Activated naive CD8-positive, alpha-beta T cell treated with anti-CD3 and anti-CD28 coated beads, Interleukin-2, amount 10 ng/mL, durations not matched to agents 7 days and 5 days (primary cell): Measurements from ENCODE around the gene P2RY2. TPM values are rescaled to one million over a fixed set of nuclear protein-coding genes. Genes with fewer than 3 reads are reported as not detected.
"Not testable (repeated sequence)": the region's sequence is repeated elsewhere in the genome, so short reads cannot be mapped to it uniquely, and the experiment has no call there.

Experiments
- ATAC-seq: fragments of 150-1000 bp; cut with Tn5 transposase; one replicate; pipeline ENCODE4 v1.10.0; 2021; ENCODE audit warnings: low read depth, moderate library complexity
- POLR2A ChIA-PET: fragments of 350-600 bp; sonication (Branson Sonifier 250); formaldehyde crosslinking; loops from one replicate; lab custom pipeline; 2021; ENCODE audit warnings: antibody characterized with exemption; lab: Charles Lee
- DNase-seq: peaks from one replicate; pipeline ENCODE4 v3.0.0; 2021
- H3K27ac Mint-ChIP-seq: one replicate; pipeline ENCODE4 v1.8.0; 2022; ENCODE audit warnings: mild to moderate bottlenecking, mixed read lengths
- H3K27me3 Mint-ChIP-seq: one replicate; pipeline ENCODE4 v1.8.0; 2022; ENCODE audit warnings: mild to moderate bottlenecking, moderate library complexity, mixed read lengths
- H3K36me3 Mint-ChIP-seq: one replicate; pipeline ENCODE4 v1.8.0; 2021; ENCODE audit warnings: mild to moderate bottlenecking, mixed read lengths
- H3K4me1 Mint-ChIP-seq: one replicate; pipeline ENCODE4 v1.8.0; 2021; ENCODE audit warnings: mixed read lengths
- H3K4me3 Mint-ChIP-seq: one replicate; pipeline ENCODE4 v1.8.0; 2022; ENCODE audit warnings: mild to moderate bottlenecking, moderate library complexity, mixed read lengths
- H3K9me3 Mint-ChIP-seq: one replicate; pipeline ENCODE4 v1.8.0; 2021; ENCODE audit warnings: mixed read lengths
- total RNA-seq, 2 experiments: library from RNA; stranded (reverse); gene quantifications; one replicate each; pipeline ENCODE4 v1.2.3, GENCODE V29; 2021

P2RY2 gene
- total RNA-seq, 2 experiments from 2014 or later = not detected

DNA sequence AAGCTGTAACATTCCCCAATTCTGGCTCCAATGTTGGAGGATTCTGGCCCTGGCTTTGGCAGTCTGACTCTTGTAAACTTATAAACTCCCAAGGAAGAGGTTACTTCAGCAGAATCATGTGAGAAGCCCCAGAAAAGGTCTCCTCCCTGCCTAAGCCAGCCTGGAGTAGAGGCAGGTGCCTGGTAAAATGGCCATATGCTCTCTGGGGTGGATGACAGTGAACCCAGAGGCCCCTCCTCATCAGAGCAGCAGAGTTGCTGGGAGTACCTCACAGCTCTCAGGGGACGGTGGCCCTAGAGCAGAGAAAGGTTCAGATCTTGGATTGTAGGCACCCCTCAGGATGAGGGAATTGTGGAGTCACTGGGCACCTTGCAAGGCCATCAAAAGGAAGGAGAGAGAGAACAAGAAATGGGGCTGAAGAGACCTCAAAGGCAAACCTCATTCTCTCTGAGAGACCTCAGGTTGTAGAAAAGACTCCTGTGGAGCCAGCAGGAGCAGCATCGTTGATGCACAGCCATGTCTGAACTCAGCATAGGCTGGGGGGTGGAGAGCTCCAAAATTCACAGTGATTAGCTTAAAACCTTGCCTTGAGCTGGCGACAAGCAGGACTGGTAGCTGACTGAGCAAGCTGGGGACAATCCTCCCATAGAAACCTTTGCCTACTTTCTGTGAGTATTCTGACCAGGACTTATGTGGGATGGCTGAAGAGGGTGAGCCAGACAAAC lies 49.2 kb downstream of the P2RY2 start:
- no peak for ATAC-seq
- Mint-ChIP-seq H3K4me1 (no peaks in the 10 kb centered on the region), H3K4me3 (no peak overlapping the region), H3K27ac (no peak overlapping the region), H3K27me3 (peaks cover 43% of the 10 kb centered on the region), H3K9me3 (no peaks in the 10 kb centered on the region), H3K36me3 (no peaks in the 10 kb centered on the region)
- DNase-seq = no peak
- POLR2A ChIA-PET = no interaction called here

DNA sequence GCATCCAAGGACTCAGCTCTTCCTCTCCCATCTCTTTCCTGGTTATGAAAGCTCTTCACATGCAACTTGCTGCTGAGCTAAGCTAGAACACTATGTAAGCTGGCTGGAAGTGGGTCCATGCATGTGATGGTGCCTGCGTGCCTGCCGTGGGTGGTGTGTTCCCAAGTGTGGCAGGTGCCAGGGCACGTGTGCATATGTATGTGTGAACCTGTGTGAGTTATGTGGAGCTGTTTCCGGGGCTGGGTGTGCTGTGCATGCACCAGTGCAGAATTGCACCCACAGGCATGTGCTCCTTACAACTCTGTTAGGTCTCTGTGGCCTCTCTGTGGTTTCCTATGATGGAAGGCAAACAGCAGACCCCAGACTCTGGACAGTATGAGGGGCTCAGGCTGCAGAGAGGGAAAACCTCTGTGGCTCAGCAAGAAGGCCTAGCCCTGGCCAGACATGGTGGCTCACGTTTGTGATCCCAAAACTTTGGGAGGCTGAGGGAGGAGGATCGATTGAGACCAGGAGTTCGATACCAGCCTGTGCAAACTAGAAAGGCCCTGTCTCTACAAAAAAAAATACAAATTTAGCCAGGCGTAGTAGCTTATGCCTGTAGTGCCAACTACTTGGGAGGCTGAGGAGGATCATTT lies 49.9 kb downstream of the P2RY2 start:
- Mint-ChIP-seq H3K27ac (no peak overlapping the region), H3K9me3 (no peaks in the 10 kb centered on the region), H3K36me3 (no peaks in the 10 kb centered on the region), H3K4me3 (no peak overlapping the region), H3K4me1 (no peaks in the 10 kb centered on the region), H3K27me3 (peaks cover 35% of the 10 kb centered on the region)
- no peak for DNase-seq
- POLR2A ChIA-PET = no interaction called here
- ATAC-seq = no peak

DNA sequence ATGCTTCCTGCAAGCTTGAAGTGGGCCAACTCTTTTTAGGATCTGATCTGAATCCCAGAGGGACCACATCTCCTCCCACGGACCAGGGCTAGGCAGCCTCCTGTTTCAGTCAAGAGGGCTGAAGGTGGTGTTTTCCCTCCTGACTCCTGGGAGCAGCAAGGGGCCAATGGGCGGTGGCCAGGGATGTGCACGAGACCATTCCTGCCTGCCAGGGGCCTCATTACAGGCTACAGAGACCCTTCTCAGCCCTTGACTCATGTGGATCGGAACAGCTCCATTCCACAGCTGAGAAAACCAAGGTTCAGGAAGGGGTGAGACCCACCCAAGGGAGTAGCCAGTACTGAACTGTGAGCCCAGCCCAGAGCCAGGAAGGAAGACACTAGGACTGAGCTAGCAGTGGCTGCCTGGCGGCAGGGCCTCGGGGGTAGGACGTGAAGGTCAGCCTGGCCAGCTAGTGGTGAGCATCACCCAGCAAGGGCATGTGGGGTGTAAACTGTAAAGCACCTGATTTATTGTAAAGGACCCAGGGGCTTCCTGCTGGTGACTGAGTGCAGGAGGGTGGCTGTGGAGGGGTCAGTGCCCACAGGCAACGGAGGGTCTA lies 50.7 kb downstream of the P2RY2 start:
- peaks cover 31% of the 10 kb centered on the region for H3K27me3 Mint-ChIP-seq
- no peaks in the 10 kb centered on the region for H3K4me1 Mint-ChIP-seq
- no peak overlapping the region for H3K4me3 Mint-ChIP-seq
- H3K36me3 Mint-ChIP-seq = no peaks in the 10 kb centered on the region
- POLR2A ChIA-PET = no interaction called here
- H3K9me3 Mint-ChIP-seq = no peaks in the 10 kb centered on the region
- DNase-seq = no peak
- H3K27ac Mint-ChIP-seq = no peak overlapping the region
- no peak for ATAC-seq

DNA sequence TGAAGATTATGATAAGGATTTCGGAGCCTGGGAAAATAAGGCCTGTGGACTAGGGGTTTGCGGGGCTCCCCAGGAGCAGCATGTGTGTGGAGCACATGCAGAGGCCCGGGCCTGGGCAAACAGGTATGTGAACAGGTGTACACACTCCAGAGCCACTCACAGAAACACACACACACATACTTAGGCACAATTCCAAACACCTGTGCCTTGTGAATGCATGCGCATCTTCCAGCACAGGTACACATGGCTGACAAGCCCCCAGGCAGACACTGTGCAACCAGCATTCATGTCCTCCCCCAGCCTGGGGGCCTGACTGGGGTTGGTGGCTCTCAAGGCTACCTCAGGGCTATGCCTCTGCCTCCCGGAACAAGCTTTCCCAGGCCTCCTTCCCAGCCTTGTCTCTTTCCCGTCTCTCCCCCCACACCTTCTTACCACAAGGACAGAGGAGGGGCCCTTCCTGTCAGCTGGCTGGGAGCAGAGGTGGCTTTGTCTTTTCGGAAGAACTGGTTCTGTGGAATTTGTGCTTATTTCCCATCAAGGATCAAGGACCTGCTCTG lies 51.5 kb downstream of the P2RY2 start:
- POLR2A ChIA-PET = no interaction called here
- ATAC-seq = no peak

DNA sequence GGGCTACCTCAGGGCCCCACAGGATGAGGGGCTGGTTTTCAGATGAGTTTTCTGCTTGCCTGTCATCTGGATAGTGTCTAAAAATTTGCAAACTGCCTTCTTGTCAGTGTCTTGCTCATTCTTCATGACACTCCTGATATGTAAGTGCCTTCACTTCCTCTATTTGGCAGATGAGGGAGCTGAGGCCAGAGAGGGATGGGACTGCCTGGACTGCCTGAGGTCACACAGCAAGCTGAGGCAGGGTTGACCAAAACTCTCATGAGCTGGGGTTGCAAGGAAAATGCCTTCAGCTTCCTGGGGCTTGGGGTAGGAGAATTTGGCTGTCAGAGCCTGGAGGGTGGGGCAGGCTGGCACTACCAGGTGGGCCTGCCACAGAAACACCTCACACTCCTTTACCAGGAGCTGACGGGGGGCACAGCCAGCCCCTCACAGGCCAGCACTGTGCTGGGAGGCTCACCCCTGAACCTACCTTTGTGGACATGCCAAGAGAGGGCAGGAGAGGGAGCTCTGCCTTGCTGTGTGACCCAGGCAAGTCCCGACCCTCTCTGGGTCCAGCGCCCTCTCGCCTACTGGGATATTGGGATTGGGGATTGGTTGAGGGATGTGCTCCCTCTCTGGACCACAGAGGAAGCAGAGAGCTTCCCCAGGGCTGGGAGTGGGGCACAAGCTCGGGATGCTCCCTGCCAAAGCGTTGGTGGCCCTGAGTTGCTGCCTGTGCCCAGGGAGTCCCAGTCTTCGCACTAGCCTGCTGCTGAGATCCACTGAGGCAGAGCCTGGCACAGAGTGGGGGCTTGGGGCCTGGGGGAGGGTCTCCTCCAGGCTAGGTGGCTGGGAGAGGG lies 52.2 kb downstream of the P2RY2 start:
- Mint-ChIP-seq H3K9me3 (no peaks in the 10 kb centered on the region), H3K4me3 (no peak overlapping the region), H3K27me3 (peaks cover 24% of the 10 kb centered on the region), H3K36me3 (no peaks in the 10 kb centered on the region), H3K4me1 (no peaks in the 10 kb centered on the region), H3K27ac (no peak overlapping the region)
- no peak for DNase-seq
- no peak for ATAC-seq
- POLR2A ChIA-PET = no interaction called here

More for the DNA sequence above, 51.5 kb downstream of the P2RY2 start:
- no peaks in the 10 kb centered on the region for H3K9me3 Mint-ChIP-seq
- H3K27me3 Mint-ChIP-seq = peaks cover 31% of the 10 kb centered on the region
- no peaks in the 10 kb centered on the region for H3K4me1 Mint-ChIP-seq
- no peak overlapping the region for H3K4me3 Mint-ChIP-seq
- DNase-seq = no peak
- H3K27ac Mint-ChIP-seq = no peak overlapping the region
- H3K36me3 Mint-ChIP-seq = no peaks in the 10 kb centered on the region

DNA sequence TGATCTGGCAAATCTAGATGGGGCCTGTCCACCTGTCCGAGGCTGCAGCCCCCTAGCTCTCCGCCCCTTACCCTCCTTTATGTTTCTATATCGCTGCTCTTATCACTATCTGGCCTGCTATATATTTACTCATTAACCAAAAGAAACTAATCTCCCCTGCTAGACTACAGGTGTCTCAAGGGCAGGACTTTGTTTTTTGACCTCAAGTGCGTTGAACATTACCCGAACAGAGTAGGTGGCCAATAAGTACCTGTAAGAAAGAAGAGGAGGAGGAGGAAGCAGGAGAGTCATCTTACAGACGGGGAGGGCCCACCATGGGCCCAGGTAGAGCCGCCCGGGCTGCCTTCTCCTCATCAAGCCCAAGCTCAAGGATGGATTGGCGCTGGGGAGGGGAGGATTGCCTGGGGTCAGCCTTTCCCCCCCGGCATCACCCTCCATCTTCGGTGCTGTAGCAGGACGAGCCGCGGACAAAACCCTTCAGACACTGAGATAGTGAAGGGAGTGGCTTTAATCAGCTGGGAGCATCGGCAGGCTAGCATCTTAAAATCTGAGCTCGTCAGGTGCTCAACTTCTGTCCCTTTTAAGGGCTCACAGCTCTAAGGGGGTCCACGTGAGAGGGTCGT lies 52.9 kb downstream of the P2RY2 start:
- Mint-ChIP-seq H3K4me1 (no peaks in the 10 kb centered on the region), H3K36me3 (no peaks in the 10 kb centered on the region), H3K4me3 (no peak overlapping the region), H3K27me3 (peaks cover 19% of the 10 kb centered on the region), H3K27ac (no peak overlapping the region), H3K9me3 (no peaks in the 10 kb centered on the region)
- no peak for DNase-seq
- POLR2A ChIA-PET = no interaction called here
- ATAC-seq = no peak

DNA sequence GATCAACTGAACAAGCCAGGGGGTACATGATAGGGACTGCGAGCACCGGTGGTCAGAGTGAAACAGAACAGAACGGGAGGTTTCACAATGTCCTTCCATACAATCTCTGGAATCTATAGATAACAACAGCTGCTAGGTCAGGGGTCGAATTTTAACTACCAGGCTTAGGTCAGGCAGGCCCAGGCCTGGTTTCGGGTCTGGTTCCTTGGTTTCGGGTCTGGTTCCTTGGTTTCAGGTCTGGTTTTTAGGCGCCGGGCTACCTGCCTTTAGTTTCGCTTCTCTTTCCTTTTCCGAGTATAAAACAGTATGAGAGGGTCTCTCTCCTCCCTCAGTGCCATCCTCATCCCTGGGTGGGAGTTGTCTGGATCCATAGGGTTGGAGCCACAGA lies 53.4 kb downstream of the P2RY2 start:
- H3K27ac Mint-ChIP-seq, ATAC-seq, H3K9me3 Mint-ChIP-seq, H3K36me3 Mint-ChIP-seq, H3K4me1 Mint-ChIP-seq, POLR2A ChIA-PET, DNase-seq, H3K4me3 Mint-ChIP-seq: not testable (repeated sequence)
- peaks cover 15% of the 10 kb centered on the region for H3K27me3 Mint-ChIP-seq

DNA sequence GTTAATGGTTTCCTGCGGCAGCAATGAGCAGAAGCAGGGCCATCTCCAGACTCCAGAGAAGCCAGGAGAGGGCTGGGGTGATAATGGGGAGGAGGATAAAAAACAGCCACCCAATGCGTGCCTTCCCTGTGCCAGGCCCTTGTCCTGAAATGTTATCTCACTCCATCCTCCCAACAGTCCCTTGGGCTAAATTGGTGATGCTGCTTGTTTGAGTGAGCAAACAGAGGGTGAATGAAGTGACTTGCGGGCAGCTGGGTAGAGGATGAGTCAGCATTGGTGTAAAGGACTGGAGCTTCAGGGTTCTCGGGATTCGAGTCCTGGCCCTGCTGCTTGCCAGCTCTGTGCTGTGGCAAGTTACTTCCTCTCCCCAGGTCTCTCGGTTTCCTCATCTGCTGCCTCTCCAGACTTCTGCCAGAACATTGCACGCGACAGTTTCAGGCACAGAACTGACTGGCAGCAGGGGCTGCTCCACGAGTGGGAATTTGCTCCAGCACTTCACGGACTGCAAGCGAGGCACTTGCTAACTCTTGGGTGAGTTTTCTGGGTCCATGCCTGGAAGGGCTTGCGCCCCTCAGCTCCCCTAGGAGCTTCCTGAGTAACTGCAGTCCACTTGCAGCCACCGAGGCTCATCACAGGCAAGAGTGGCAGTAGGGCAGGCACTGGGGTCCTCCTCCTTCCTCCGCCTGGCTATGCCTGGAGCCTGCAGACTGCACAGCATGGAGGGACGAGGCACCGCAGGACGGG lies 54.0 kb downstream of the P2RY2 start, which contains the start of gene P2RY6:
TSS of gene P2RY6 (plus strand) at position 403 of the 744 bp plus-strand sequence. CDS start 24,181 bp downstream, outside the sequence.
- H3K36me3 Mint-ChIP-seq = no peaks in the 10 kb centered on the region
- DNase-seq (no peak), ATAC-seq (no peak)
- H3K9me3 Mint-ChIP-seq = no peaks in the 10 kb centered on the region
- peaks cover 14% of the 10 kb centered on the region for H3K27me3 Mint-ChIP-seq
- H3K4me3 Mint-ChIP-seq = no peak within 1 kb of the TSS
- no peak within 1 kb of the TSS for H3K27ac Mint-ChIP-seq
- H3K4me1 Mint-ChIP-seq = no peaks in the 10 kb centered on the region
- POLR2A ChIA-PET = no interaction called here

DNA sequence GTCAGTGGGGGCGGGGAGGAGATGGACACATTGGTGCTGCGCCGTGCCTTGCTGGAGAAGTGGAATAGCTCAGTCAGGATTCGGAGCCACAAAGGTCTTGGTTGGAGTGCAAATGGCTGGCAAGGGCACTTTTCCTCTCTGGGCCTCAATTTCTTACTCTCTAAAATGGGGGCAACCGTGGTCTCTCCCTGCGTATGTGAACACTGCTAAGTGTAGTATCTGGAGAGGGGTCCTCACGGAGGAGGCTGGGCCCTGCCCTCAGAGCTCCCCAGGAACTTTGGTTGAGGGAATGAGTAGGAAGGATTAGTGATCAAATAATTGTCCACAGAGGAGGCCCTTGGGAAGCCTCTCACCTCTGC lies 54.6 kb downstream of the P2RY2 start:
- Mint-ChIP-seq H3K9me3 (no peaks in the 10 kb centered on the region), H3K4me3 (no peak overlapping the region), H3K27ac (no peak overlapping the region), H3K4me1 (no peaks in the 10 kb centered on the region), H3K36me3 (no peaks in the 10 kb centered on the region), H3K27me3 (peaks cover 13% of the 10 kb centered on the region)
- DNase-seq (no peak), ATAC-seq (no peak)
- POLR2A ChIA-PET = no interaction called here

DNA sequence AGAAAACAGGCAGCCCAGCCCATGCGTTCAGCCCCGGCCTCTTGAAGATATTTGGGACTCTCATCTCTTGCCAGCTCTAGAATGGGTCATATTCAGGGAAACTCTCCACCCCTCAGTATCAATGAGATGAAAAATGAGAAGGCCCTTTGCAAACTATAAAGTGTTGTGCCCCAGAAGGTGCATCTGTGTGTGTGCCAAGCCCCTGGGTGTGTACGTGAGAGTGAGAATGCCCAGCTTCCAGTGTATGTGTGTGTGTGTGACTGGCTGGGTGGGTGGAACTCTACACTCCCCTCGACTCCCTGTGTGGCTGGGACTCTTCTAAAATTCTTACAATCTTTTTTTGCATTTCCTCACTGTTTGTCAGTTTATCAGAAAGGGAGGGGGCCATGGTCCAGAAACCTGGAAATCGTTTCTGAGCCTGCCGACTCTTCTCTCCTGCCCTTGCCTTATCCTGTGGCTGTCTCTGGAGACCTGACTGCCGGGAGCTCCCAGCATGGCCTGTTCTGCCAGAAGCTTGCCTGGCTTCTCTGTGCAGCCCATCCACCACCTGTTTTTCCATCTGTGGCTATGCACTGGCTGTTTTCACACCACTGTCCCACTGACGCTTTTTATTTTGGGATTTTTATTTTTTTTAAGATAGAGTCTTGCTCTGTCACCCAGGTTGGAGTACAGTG lies 55.3 kb downstream of the P2RY2 start:
- ATAC-seq = no peak
- peaks cover 13% of the 10 kb centered on the region for H3K27me3 Mint-ChIP-seq
- no peak overlapping the region for H3K27ac Mint-ChIP-seq
- peak; percentile 6 for DNase-seq
- no peaks in the 10 kb centered on the region for H3K36me3 Mint-ChIP-seq
- POLR2A ChIA-PET = no interaction called here
- H3K4me1 Mint-ChIP-seq = no peaks in the 10 kb centered on the region
- no peak overlapping the region for H3K4me3 Mint-ChIP-seq
- H3K9me3 Mint-ChIP-seq = no peaks in the 10 kb centered on the region

DNA sequence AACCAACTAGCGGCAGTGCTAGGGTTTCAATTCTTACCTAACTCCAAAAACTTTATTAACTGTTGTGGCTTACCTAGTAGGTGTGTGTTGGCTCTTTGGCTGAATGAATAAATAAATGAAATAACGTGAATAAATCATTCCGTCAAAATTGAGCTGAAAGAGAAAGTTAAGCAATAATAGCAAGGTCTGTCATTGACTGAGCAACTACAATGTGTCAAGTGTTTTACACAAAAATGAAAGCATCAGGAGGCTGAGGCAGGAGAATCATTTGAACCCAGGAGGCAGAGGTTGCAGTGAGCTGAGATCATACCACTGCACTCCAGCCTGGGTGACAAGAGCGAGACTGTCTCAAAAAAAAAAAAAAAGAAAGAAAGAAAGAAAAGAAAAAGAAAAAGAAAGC lies 56.1 kb downstream of the P2RY2 start:
- POLR2A ChIA-PET, H3K9me3 Mint-ChIP-seq, H3K27ac Mint-ChIP-seq, ATAC-seq, H3K36me3 Mint-ChIP-seq, H3K4me1 Mint-ChIP-seq, H3K4me3 Mint-ChIP-seq, DNase-seq: not testable (repeated sequence)
- peaks cover 13% of the 10 kb centered on the region for H3K27me3 Mint-ChIP-seq
